ENCODE results near the gene FOSB.
"Not testable (repeated sequence)": the region's sequence is repeated elsewhere in the genome, so short reads cannot be mapped to it uniquely, and the experiment has no call there.

The FOSB gene

GRCh38 chr19:45467456-45468158 lies at the start of gene FOSB:
FOSB (plus strand) TSS chr19:45467996; CDS start chr19:45468587, 591 bp downstream.
- peak; percentile 90 to 98 for DNase-seq

- no peak for DNase-seq
Measured at GRCh38 chr19:45418802-45419201, 49.0 kb upstream of the FOSB start.

GRCh38 chr19:45419396-45419795 lies 48.4 kb upstream of the FOSB start:
- peak; percentile 58 to 69 for DNase-seq

GRCh38 chr19:45419895-45420294 lies 47.9 kb upstream of the FOSB start:
- DNase-seq: no peak

- DNase-seq: no peak
Measured at GRCh38 chr19:45420356-45420755, 47.4 kb upstream of the FOSB start.

- no peak for DNase-seq
Measured at GRCh38 chr19:45420871-45421270, 46.9 kb upstream of the FOSB start.

- DNase-seq: peak in 1 of 2 donors; percentile 43
Measured at GRCh38 chr19:45421947-45422498, 45.8 kb upstream of the FOSB start.

- DNase-seq: no peak
Measured at GRCh38 chr19:45423033-45423588, 44.7 kb upstream of the FOSB start.

GRCh38 chr19:45423589-45424190 lies 44.1 kb upstream of the FOSB start, which contains the start of gene ERCC1:
ERCC1 (minus strand) TSS chr19:45423917; CDS start chr19:45423374, 543 bp downstream.
- DNase-seq: peak; percentile 85 to 91

GRCh38 chr19:45424191-45425058 lies 43.4 kb upstream of the FOSB start:
- DNase-seq: peak; percentile 74 to 90

- DNase-seq: peak in 1 of 2 donors; percentile 20
Measured at GRCh38 chr19:45428384-45429231, 39.2 kb upstream of the FOSB start.

- not testable (repeated sequence) for DNase-seq
Measured at GRCh38 chr19:45429896-45430295, 37.9 kb upstream of the FOSB start.

GRCh38 chr19:45431008-45431407 lies 36.8 kb upstream of the FOSB start:
- DNase-seq: peak; percentile 35 to 44

GRCh38 chr19:45432543-45432942 lies 35.3 kb upstream of the FOSB start:
- not testable (repeated sequence) for DNase-seq

GRCh38 chr19:45437328-45437727 lies 30.5 kb upstream of the FOSB start:
- DNase-seq: no peak

- peak; percentile 64 to 65 for DNase-seq
Measured at GRCh38 chr19:45439190-45439568, 28.6 kb upstream of the FOSB start.

GRCh38 chr19:45439569-45440258 lies 28.1 kb upstream of the FOSB start:
- peak; percentile 41 to 78 for DNase-seq

- no peak for DNase-seq
Measured at GRCh38 chr19:45440259-45440638, 27.5 kb upstream of the FOSB start.

GRCh38 chr19:45440873-45441654 lies 26.7 kb upstream of the FOSB start:
- no peak for DNase-seq

- DNase-seq: no peak
Measured at GRCh38 chr19:45442408-45442777, 25.4 kb upstream of the FOSB start.

All from inflammatory macrophage treated with lipopolysaccharide for 1 hour (primary cell).